HFFc6 (cell line): ENCODE results near the gene FARS2. TPM values are rescaled to one million over a fixed set of nuclear protein-coding genes. Genes with fewer than 3 reads are reported as not detected.
A peak's percentile ranks its signal among the peaks of the same experiment; 100 is the strongest.

Experiments used
- DNase-seq: peaks from one replicate; pipeline ENCODE4 v3.0.0-alpha.2; 2018
- H3K27ac Mint-ChIP-seq: 2 replicates; pipeline ENCODE4 v1.8.0; 2020; ENCODE audit warnings: mild to moderate bottlenecking, mixed read lengths
- H3K27me3 Mint-ChIP-seq: 2 replicates; pipeline ENCODE4 v1.8.0; 2021; ENCODE audit warnings: mild to moderate bottlenecking, moderate library complexity, mixed read lengths; ENCODE audit not compliant: insufficient read depth
- H3K36me3 Mint-ChIP-seq: 2 replicates; pipeline ENCODE4 v1.8.0; 2021; ENCODE audit warnings: low read depth, mixed read lengths
- H3K4me1 Mint-ChIP-seq: 2 replicates; pipeline ENCODE4 v1.8.0; 2020; ENCODE audit warnings: low read depth, mixed read lengths
- H3K4me3 Mint-ChIP-seq: 2 replicates; pipeline ENCODE4 v1.8.0; 2020; ENCODE audit warnings: mild to moderate bottlenecking, moderate library complexity, mixed read lengths
- H3K9me3 Mint-ChIP-seq: 2 replicates; pipeline ENCODE4 v1.8.0; 2020; ENCODE audit warnings: mild to moderate bottlenecking, mixed read lengths
- CTCF ChIP-seq: fragments of 200-600 bp; sonication (generic); IDR thresholded peaks from 2 replicates; pipeline ENCODE4 v1.5.0; 2021; ENCODE audit warnings: antibody characterized with exemption, mild to moderate bottlenecking
- total RNA-seq, 6 experiments: library from RNA; stranded (reverse); fragmentation: NEBNext Ultra II Directional; extraction: Animal tissue kit (Norgen Biotek cat#: 25700); gene quantifications; 2 replicates in 1 of 6; 3 replicates in 5 of 6; pipeline ENCODE4 v1.2.3, GENCODE V29; 2021

The FARS2 gene
- total RNA-seq, 6 experiments from 2014 or later, result 11.5 to 16.4 (median 13.1) TPM

GRCh38 chr6:5761370-5761769, 500.1 kb downstream of the FARS2 start:
- peaks cover 19% of the 10 kb centered on the region for H3K4me1 Mint-ChIP-seq
- H3K27me3 Mint-ChIP-seq, result no peaks in the 10 kb centered on the region; the same call in 1 of the 2 replicates
- DNase-seq, result no peak
- no peaks in the 10 kb centered on the region for H3K9me3 Mint-ChIP-seq
- H3K27ac Mint-ChIP-seq, result no peak overlapping the region
- H3K4me3 Mint-ChIP-seq, result no peak overlapping the region
- H3K36me3 Mint-ChIP-seq, result peaks cover 2% of the 10 kb centered on the region
- TF ChIP-seq CTCF, result no peak

DNA sequence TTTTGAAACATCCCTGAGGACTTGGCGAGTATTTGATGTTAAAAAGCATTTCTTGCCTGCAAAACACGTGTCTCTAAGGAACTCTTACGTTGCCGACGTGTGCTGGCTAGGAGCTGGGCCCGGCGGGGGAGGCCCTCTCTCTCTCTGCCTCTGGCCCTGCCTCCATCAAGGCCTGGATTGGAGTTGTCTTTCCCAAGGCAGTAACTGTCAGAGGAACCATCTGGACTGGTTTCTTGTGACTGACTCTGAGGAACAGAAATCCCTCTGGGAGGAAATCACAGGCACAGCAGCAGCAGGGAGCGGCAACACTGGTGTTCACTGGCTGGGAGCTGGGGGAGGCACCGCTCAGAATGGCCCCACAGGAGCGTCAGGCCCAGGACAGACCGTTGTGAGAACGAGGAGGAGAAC, 501.3 kb downstream of the FARS2 start:
- no peak for TF ChIP-seq CTCF
- Mint-ChIP-seq H3K9me3 (no peaks in the 10 kb centered on the region), H3K27me3 (no peaks in the 10 kb centered on the region; the same call in 1 of the 2 replicates), H3K4me3 (no peak overlapping the region), H3K36me3 (no peaks in the 10 kb centered on the region), H3K4me1 (peaks cover 19% of the 10 kb centered on the region), H3K27ac (no peak overlapping the region)
- no peak for DNase-seq

GRCh38 chr6:5763407-5763806, 502.1 kb downstream of the FARS2 start:
- Mint-ChIP-seq H3K36me3 (peaks cover 2% of the 10 kb centered on the region; the same call in 1 of the 2 replicates), H3K27ac (peak overlapping the region; percentile 49), H3K4me1 (peaks cover 19% of the 10 kb centered on the region), H3K27me3 (no peaks in the 10 kb centered on the region; the same call in 1 of the 2 replicates), H3K9me3 (no peaks in the 10 kb centered on the region), H3K4me3 (no peak overlapping the region)
- TF ChIP-seq CTCF, result no peak
- peak; percentile 13 for DNase-seq

DNA sequence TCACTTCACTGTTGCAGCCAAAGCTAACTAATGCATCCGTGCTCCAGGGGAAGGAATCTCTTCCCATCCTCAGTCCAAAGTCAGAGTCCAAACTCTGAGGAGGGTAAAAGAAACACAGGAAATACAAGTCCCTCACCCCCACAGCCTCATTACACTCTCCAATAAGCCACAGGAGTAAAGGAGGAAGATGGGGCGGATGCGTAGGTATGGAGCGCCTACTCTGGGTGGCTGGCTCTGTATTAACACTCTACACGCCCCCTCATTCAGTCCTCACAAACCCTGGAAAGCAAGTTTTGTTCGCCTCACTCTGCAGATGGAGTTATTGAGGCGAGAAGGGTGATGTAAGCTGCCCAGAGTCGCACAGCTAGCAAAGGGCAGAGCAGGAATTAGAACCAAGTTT, 502.6 kb downstream of the FARS2 start:
- no peak overlapping the region for H3K4me3 Mint-ChIP-seq
- H3K27me3 Mint-ChIP-seq, result no peaks in the 10 kb centered on the region; the same call in 1 of the 2 replicates
- DNase-seq, result no peak
- H3K36me3 Mint-ChIP-seq, result peaks cover 6% of the 10 kb centered on the region; the same call in 1 of the 2 replicates
- peak overlapping the region; percentile 49 for H3K27ac Mint-ChIP-seq
- TF ChIP-seq CTCF, result no peak
- no peaks in the 10 kb centered on the region for H3K9me3 Mint-ChIP-seq
- peaks cover 19% of the 10 kb centered on the region for H3K4me1 Mint-ChIP-seq

- Mint-ChIP-seq H3K27ac (no peak overlapping the region), H3K27me3 (no peaks in the 10 kb centered on the region), H3K4me1 (peaks cover 19% of the 10 kb centered on the region), H3K9me3 (no peaks in the 10 kb centered on the region), H3K36me3 (peaks cover 7% of the 10 kb centered on the region; the same call in 1 of the 2 replicates), H3K4me3 (no peak overlapping the region)
- TF ChIP-seq CTCF, result no peak
- peak; percentile 2 for DNase-seq
Observed at GRCh38 chr6:5764401-5764955, 503.2 kb downstream of the FARS2 start.
